ENCODE data around the gene LCN2.
"Not testable (repeated sequence)": the region's sequence is repeated elsewhere in the genome, so short reads cannot be mapped to it uniquely, and the experiment has no call there.

Gene LCN2

DNA sequence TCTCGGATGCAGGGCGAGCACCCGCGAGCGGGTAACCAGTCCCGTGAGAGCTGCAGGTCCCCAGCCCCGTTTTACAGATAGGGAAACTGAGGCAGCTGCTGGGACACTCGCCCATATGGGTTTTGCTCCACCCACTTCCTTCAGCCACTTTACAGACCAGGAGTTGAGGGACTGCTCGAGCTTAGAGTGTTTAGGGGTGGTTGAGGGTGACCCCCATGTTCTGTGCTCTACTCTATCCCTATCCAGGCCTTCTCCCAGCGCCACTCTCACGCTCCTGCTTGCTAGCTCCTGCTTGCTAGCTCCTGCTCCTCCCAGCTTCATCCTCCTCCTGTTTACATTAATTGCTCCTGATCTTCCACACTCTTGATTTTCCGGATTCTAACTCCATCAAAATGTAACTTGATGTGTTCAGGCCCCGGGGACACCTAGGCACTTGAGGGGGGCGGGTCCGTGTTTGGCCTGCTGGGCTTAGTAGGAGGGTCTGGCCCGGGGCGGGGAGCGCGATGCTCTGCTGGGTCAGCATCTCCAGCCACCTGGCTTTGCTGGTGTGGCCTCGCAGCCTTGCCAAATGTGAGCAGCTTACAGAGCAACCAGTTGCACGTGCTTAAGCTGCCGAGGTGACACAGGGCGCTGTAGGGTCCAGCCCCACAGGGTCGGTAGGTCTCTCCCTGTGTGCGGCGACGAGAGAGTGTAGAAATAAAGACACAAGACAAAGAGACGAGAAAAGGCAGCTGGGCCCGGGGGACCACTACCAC, 20.2 kb upstream of the LCN2 start:
- DNase-seq: no peak

DNA sequence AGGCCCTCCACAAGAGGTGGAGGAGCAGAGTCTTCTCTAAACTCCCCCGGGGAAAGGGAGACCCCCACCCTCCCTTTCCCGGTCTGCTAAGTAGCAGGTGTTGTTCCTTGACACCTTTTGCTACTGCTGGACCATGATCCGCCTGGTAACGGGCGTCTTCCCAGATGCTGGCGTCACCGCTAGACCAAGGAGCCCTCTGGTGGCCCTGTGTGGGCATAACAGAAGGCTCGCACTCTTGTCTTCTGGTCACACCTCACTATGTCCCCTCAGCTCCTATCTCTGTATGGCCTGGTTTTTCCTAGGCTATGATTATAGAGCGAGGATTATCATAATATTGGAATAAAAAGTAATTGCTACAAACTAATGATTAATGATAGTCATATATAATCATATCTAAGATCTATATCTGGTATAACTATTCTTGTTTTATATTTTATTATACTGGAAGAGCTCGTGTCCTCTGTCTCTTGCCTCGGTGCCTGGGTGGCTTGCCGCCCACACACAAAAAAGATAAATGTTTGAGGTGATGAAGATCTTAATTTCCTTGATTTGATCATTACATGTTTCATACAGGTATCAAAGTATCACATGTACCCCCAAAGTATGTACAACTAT, 19.2 kb upstream of the LCN2 start:
- DNase-seq: not testable (repeated sequence)

DNA sequence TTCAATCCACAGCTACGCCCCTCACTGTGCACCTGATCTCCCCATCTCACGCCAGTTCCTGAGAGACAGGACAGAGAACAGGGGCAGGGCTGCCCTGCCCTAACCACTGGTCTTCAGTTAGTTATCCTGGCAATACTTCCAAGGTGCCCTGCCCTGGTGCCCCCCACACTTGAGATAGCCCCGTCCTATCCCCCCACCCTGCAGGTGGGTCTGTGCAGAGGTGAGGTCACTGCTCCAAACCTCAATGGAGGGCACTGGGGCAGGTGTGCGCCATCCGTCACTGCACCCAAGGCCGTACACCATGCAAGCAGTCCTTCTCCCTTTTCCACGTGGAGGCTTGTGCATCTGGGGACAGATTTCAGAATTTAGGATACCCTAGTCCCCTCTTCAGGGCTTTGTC, 18.6 kb upstream of the LCN2 start:
- DNase-seq: not testable (repeated sequence)

DNA sequence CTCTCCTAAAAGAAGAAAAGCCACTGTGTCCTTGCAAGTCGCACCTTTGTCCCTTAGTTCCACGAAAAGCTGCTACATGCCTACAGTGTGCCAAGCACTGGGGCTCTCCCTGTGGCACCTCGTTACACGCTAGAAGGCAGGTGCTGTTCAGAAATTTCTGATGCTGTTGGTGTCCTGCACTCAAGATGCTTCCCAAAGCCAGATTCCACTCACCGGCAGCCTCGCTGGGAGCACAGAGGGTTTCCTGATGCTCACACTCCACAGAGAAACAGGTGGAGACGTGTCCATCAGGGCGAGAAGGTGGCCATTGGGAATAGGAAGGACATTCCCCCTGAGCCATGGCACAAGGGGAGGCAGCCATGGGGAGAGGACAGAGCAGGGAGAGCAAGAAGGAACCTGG, 17.9 kb upstream of the LCN2 start:
- not testable (repeated sequence) for DNase-seq

DNA sequence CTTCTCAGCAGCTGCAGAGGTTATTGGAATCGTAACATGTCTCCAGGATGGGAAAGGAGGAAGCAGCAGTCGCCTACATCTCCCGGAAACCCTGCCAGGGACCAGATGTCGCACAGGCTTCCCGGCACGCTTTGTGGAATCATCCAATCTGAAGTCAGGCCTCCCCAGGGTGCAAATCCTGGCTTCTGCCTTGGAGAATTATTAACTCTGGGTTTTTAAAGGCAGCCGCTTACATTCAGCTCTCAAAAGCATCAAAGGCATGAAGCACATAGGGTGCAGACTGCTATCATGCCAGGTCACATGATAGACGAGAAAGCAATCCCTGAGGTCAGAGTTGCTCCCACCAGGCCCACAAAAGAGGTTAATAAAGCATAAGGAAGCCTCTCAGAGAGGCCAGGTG, 17.1 kb upstream of the LCN2 start:
- DNase-seq: not testable (repeated sequence)

DNA sequence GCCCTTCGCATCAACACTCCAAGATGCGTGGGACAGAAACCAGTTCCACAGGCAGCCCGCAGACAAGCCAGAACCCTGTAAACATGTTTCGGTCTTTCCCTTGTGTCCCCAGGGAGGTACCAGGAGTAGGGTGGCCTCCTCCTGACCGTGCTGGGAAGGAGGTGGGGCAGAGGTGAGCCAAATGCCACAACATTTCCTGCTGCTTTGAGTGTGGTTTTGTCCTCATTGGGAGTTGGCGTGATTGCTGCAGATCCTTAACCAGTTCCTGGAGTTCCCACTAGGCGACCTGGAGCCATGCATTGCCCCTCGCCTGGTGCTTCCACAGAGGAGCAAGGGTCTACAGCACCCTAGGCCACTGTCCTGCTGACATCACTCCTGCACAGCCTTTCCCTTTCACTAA, 13.7 kb upstream of the LCN2 start:
- DNase-seq: not testable (repeated sequence)

DNA sequence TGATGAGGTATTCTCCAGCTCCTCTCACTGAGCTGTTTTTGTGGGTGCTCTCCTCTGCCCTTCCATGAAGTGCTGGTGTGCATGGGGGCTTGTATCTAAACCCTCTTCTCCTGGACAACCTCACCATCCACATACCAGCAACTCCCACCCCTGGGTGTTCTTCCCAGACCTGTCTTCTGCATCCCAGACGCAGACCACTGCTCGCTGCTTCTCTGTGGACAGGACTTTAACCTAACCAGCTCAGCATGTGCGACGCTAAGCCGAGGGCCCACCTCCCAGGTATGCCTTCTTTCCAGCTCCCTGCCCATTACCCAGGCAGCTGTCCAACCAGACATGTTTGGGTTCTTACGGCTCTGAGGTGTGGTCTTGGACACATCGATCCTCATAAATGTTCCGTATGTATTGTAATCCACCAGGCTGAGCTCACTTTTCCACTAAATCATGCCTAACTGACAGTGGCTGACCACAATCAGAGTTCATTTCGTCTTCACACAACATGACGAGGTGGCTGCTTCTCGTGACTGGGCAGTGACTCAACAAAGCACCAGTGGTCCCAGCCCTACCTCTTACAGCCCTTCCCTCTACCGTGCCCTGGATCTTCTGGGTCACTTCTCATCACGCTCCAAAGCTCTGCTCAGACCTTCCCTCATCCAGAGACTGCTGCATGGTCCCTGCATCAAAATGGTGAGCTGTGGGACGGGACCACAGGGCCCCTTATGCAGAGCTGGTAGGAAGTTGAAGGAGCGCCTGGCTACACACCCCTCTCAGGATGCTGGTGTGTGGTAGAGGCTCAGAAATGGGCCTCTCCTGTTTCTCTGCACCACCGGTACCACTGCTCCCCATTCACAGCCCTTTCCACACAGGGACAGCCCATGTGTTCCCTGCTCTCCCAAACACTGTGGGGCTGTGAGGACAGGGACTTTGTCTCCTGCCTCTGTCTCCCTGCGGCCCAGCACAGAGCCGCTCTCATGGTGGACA, 12.1 kb upstream of the LCN2 start:
- no peak for DNase-seq

DNA sequence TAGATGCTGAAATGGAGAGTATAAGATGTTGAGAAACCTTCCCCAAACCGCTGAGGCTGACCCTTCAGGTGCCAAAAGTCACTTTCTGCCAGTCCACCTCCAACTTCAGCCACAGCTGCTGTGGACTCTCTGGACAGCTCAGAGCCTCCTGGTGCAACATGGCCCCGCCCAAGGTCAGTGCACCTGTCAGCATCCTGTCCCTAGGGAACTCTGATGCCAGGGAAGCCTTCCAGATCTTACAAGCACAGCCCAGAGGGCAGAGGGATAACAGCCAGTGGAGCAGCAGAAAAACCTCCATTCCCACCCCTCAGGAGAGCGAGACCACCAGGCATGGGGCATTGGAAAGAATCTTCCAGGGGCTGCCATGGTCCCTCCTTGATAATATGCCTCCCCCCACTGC, 11.3 kb upstream of the LCN2 start:
- no peak for DNase-seq

DNA sequence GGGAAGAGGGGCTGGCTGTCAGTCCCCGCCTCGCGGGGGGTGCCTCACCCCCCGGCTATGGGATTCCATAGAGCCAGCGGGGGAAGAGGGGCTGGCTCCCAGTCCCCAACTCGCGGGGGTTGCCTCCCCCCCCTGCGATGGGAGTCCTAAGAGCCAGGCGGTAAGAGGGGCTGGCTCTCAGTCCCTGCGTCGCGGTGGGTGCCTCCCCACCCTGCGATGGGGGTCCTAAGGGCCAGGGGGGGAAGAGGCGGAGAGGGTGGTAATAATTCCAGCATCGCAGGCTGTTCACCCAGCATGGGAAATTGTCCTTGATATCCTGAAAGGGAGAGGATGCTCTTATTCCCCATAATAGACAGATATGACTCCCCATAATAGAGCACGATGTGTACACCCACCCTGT, 9.6 kb upstream of the LCN2 start:
- DNase-seq: no peak

DNA sequence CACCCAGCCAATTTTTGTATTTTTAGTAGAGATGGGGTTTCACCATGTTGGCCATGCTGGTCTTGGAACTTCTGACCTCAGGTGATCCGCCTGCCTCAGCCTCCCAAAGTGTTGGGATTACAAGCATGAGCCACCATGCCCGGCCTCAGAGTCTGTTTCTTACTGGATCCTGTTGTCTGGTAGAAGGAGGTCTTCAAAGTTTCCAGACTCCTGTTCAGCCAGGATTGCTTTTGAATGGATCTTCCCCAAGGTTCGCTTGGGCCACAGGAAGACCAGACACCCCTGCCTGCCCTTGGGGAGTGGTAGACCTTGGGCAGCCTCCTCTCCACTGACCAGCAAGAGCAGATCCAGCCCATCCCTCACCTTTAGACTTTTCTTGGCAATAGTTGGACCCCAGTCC, 7.6 kb upstream of the LCN2 start:
- no peak for DNase-seq

DNA sequence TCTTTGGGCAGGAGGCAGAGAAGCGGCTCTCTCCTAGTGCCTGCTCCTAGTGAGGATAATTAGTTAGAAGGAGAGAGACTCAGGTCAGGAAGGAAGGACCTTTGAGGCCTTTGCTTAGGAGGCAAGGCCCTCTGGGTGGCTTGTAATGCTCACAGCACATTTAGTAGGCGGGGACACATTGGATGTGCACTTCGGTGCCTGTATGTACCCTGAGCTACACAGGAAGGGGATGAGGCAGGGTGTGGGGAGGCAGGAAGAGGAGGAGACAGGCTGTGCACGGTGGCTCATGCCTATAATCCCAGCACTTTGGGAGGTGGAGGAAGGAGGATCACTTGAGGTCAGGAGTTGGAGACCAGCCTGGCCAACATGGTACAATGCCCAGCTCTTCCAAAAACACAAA, 7.2 kb upstream of the LCN2 start:
- DNase-seq: no peak

DNA sequence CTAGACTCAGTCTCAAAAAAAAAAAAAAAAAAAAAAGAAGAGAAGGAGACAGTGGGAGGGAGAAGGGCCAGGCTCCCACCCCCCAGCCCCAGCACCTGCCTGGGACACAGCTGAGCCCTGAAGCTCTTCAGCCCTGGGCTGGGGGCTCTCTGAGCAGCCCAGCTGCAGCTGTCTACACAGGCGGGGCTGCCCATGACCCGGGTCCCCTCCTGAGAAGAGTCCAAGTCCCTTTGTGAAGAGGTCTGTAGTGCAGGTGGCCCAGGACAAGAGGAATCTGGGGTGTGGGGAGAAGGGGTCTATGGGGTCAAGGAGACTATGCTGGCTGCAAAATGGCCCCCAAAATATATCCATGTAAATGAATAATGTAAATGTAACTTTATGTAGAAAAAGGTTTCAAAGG, 6.7 kb upstream of the LCN2 start:
- no peak for DNase-seq

DNA sequence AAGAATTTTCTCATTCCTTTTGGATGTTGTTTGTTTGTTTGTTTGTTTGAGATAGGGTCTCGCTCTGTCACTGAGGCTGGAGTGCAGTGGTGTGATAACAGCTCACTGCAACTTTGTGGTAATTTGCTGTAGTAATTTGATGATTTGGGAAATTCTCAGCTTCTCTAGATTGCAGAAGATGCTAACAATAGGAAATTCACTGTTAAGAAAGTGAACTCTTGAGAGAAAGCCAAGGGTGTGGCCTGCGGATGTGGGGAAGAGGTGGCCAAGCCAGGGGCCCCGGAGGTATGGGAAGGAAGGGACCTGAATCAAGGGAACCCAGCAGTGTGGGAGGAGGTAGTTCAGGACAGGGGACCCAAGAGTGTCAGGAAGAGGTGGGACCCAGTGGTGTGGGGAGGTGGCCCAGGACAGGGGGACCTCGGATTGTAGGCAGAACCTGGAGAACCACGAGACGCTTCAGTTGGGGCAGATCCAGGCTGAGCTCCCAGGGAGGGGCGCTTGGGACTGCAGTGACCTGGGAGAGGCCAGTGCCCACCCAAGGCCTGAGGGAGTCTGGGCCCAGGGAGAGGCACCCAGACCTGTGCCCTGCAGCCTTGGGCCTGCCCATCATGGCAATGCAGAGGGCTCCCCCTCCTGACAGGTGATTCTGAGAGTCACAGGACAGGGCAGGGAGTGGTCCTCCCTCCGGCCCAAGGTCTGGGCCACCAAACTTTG, 5.6 kb upstream of the LCN2 start:
- no peak for DNase-seq

DNA sequence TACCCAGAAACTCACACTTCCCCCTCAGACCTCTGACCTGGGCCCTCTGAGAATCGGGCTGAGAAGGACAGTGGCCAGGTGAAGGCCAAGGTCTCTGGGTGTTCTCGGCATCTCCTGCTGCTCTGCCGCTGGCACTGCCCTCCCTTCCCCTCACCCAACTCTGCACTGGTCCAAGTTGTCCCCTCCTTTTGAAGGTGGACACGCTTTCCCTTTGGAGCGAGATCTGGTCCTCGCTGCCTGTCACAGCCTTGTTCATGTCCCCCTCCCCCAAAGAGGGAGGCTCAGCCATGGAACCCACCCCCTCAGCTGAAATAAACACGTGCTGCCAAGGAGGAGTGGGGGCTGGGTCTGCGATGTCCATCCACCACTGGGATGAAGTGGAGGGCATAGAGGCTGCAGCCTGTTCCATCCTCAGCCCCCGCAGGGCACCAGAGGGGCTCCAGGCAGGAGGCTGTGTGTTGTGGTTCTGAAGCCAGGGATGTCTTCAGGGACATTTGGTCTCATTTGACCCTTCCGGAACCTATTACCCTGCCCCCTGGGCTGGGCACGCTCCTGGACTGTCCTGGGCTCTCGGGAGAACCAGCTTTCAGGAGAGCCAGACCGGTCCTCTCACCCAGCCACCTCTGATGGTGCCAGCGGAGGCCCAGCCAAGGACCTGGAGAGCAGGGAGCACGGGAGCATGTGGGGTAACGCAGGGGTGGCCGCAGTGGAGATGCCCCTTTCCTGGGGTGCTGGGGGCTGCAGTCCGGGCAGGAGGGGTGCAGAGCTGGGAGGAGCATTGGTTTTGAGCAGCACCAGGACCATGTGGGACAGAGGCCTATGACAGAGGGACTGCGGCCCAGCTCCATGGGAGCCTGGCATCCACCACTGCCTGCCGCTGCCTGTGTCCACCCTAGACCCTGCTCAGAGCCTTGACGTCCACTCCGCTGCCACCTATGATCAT, 4.7 kb upstream of the LCN2 start:
- no peak for DNase-seq

DNA sequence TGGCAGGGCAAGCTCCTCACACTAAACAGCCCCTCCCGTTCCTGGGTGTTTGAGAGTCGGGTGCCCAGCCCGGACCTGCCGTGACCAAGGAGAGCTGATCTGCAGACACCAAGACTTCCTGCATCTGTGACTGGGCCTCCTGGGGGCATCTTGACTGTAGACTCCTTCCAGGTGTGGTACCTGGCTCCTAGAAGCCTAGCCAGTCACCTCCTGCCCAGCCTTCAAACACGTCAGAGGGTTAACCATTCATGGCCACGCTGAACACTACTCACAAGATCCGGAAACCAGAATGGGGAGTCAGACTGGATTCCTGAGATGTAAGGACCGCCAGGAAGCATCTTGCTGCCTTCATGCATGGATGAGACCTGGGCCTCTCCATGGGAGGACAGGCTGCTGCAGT, 3.7 kb upstream of the LCN2 start:
- DNase-seq: no peak

DNA sequence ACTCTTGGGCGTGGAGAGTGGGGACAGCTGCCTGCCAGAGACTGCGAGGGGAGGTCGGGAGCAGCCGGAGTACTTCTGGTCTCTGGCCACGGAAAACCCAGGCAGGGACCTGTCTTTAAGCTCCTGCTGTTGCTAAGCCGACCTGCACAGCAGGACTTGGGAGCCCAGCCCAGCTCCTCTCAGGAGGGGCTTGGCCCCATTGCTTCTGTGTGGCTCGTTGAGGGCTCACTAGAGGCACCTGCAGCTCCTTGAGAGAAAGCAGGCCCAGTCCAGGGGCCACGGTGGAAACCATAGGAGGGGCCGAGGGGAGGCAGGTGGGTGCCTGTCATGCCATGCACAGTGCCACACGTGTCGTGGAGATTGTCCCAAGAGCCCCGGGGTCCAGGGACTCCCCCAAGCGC, 3.3 kb upstream of the LCN2 start:
- DNase-seq: no peak

DNA sequence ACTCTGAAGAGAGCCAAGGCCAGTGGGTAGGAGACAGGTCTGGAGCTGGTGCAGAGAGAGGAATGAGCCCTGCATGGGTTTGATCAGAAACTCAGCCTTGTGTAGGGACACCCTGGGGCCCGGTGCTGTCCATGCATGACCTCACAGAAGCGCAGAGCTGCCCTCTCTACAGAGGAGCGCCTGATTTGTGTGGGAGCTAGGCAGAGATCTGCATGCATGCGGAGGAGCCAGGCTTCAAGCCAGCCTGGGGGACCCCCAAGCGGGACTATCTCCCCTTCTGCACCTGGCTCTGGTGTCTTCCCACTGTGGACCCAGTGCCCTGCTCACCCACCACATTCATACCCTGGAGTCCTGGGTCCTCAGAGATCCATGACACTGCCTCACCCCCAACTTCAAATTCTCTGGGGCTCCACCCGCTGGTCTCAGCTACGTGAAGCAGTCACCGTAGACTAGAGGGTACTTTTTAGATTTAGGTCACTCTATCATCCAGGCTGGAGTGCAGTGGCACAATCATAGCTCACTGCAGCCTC, 2.6 kb upstream of the LCN2 start:
- DNase-seq: no peak

DNA sequence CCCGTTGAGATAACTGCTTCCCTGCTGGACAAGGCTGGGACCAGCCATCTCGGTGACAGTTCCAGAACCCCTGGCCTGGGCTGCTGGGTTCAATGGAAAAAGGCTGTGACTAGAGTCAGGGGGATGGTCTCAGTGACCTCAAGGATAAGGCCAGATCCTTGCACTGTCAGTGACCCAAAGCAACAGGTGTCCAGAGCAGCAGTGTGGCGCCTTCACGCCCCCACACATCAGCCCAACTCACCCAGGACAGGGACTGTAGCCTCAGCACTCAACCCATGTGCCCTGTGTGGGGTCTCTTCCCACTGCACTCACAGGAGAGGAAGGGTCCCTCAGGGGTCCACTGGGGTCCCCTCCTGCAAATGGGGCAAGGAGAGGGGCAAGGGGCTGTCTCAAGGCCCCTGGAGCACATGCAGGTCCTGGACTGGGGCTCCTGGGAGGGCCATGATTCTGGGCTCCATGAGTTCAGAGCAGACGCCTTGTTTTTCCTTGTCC, 698 bp upstream of the LCN2 start:
- no peak for DNase-seq

DNA sequence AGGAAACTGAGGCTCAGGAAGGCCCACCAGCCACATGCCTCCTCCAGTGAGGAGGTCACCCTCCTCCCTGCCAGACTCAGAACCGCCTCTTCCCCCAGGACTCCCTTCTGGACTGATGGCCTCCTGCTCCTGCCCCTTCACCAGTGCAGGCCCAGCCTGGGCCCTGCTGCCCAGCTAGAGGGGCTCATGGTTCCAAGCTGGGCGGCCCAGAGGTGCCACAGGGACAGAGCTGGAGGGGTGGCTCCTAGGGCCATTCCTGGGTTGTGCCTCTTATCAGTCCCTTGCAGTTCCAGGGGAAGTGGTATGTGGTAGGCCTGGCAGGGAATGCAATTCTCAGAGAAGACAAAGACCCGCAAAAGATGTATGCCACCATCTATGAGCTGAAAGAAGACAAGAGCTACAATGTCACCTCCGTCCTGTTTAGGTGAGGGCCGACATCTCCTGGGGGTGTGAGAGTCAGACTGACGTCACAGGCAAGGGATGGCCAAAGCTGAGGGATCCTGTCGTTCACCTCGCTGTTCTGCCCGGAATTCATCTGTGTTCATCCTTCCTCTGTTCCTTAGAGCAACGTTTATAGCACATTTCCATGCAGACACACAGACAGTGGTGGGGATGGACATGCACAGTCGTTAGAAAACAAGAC, 819 bp downstream of the LCN2 start:
- no peak for DNase-seq

DNA sequence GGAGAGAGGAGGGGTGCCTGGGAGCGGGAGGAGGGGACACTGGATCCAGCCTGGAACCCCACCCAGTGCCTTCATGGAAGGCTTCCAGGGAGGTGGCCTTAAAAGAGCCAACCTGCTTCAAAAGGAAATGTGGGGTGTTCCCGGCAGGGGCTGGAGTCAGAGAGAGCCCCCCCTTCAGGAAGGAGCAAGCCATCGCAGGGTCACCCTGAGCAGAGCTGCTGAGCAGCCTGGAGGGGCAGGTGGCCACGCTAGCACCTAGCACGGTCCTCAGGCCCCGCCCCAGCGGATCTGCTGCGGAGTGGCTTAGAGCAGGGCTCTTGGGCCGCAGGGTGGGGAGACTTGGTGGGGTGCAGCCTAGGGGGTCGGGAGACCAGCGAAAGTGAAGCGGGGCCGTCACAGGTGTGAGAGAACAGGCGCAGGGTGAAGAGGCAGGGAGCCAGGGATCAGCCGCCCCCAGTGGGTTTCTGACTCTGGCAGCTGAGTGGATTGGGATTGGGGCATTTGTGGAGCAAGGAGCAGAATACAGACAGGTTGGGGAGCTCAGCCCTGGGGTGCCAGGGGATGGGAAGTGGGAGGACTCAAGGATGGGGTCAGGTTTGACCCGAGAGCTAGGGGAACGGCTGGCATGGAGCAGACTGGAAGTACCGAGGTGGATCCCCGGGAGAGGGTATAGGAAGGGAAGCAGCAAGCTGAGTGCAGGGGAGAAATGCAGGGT, 1.5 kb downstream of the LCN2 start:
- no peak for DNase-seq

Measured in NCI-H187 (cell line).